ENCODE measurements around the gene MACROD2. TPM values are rescaled to one million over a fixed set of nuclear protein-coding genes. Genes with fewer than 3 reads are reported as not detected.

MACROD2 gene
- total and polyA plus RNA-seq, 2 donors (not counting 1 experiment from before 2014, with no cell fraction given) = 5.3 to 6.7 TPM

GRCh38 chr20:14304472-14304871, 309.2 kb downstream of the MACROD2 start:
- CTCF ChIA-PET = no interaction called here
- Mint-ChIP-seq H3K27ac (no peak overlapping the region), H3K9me3 (ENCODE audit: insufficient read depth) (no peaks in the 10 kb centered on the region), H3K27me3 (peaks cover 3% of the 10 kb centered on the region), H3K4me1 (peaks cover 1% of the 10 kb centered on the region), H3K4me3 (no peak overlapping the region)
- Histone ChIP-seq H4K20me1 (ENCODE audit: control insufficient read depth, insufficient read depth, low read length, poor library complexity, severe bottlenecking) (no peaks in the 10 kb centered on the region), H3K4me1 (ENCODE audit: control insufficient read depth in 2 of 2, insufficient read depth in 2 of 2, low read length in 2 of 2) (no peaks in the 10 kb centered on the region), H2AFZ (ENCODE audit: insufficient read depth, low read depth, low read length, poor library complexity, severe bottlenecking) (no peak overlapping the region), H3K4me2 (replicated peaks; ENCODE audit: low read depth, low read length, poor library complexity, severe bottlenecking) (no peak overlapping the region), H3K36me3 (replicated peaks in 1 of 2; ENCODE audit: control extremely low read depth in 1 of 2, control insufficient read depth in 1 of 2, extremely low read depth in 1 of 2, insufficient read depth in 2 of 2, low read length in 1 of 2) (no peaks in the 10 kb centered on the region), H3K27me3 (replicated peaks in 1 of 4; ENCODE audit: control extremely low read depth in 1 of 4, control insufficient read depth in 3 of 4, insufficient read depth in 4 of 4, low read length in 3 of 4) (no peaks in the 10 kb centered on the region), H3K9ac (ENCODE audit: low read length) (no peak overlapping the region), H3K27ac (ENCODE audit: low read length in 2 of 2) (no peak overlapping the region), H3K4me3 (ENCODE audit: control extremely low read depth in 1 of 5, extremely low read depth in 1 of 5, insufficient read depth in 1 of 5, low read depth in 2 of 5, low read length in 4 of 5) (no peak overlapping the region), H3K79me2 (ENCODE audit: control insufficient read depth, insufficient read depth, low read length) (no peaks in the 10 kb centered on the region), H3K9me3 (ENCODE audit: control extremely low read depth in 1 of 3, control insufficient read depth in 2 of 3, insufficient read depth in 1 of 3, low read length in 2 of 3) (no peaks in the 10 kb centered on the region)
- WGBS (ENCODE audit: insufficient coverage) = no CpG with 5 or more reads among the region's 1 CpG
- ATAC-seq (ENCODE audit: low read depth) (no peak), DNase-seq (no peak)
- POLR2A ChIA-PET = no interaction called here
- intact Hi-C loops (cut with micrococcal nuclease) = no loop called here
- no peak for TF ChIP-seq EZH2 (IDR thresholded peaks at IDR 0.05; ENCODE audit: borderline replicate concordance, insufficient read depth, low read depth, low read length, poor library complexity, severe bottlenecking)
- TF ChIP-seq, protein P1, sequence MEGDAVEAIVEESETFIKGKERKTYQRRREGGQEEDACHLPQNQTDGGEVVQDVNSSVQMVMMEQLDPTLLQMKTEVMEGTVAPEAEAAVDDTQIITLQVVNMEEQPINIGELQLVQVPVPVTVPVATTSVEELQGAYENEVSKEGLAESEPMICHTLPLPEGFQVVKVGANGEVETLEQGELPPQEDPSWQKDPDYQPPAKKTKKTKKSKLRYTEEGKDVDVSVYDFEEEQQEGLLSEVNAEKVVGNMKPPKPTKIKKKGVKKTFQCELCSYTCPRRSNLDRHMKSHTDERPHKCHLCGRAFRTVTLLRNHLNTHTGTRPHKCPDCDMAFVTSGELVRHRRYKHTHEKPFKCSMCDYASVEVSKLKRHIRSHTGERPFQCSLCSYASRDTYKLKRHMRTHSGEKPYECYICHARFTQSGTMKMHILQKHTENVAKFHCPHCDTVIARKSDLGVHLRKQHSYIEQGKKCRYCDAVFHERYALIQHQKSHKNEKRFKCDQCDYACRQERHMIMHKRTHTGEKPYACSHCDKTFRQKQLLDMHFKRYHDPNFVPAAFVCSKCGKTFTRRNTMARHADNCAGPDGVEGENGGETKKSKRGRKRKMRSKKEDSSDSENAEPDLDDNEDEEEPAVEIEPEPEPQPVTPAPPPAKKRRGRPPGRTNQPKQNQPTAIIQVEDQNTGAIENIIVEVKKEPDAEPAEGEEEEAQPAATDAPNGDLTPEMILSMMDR (IDR thresholded peaks at IDR 0.05) = no peak

- POLR2A ChIA-PET = no interaction called here
- Histone ChIP-seq H3K4me2 (replicated peaks; ENCODE audit: low read depth, low read length, poor library complexity, severe bottlenecking) (no peak overlapping the region), H3K4me1 (ENCODE audit: control insufficient read depth in 2 of 2, insufficient read depth in 2 of 2, low read length in 2 of 2) (no peaks in the 10 kb centered on the region), H3K79me2 (ENCODE audit: control insufficient read depth, insufficient read depth, low read length) (no peaks in the 10 kb centered on the region), H2AFZ (ENCODE audit: insufficient read depth, low read depth, low read length, poor library complexity, severe bottlenecking) (no peak overlapping the region), H4K20me1 (ENCODE audit: control insufficient read depth, insufficient read depth, low read length, poor library complexity, severe bottlenecking) (no peaks in the 10 kb centered on the region), H3K36me3 (replicated peaks in 1 of 2; ENCODE audit: control extremely low read depth in 1 of 2, control insufficient read depth in 1 of 2, extremely low read depth in 1 of 2, insufficient read depth in 2 of 2, low read length in 1 of 2) (no peaks in the 10 kb centered on the region), H3K4me3 (ENCODE audit: control extremely low read depth in 1 of 5, extremely low read depth in 1 of 5, insufficient read depth in 1 of 5, low read depth in 2 of 5, low read length in 4 of 5) (no peak overlapping the region), H3K9me3 (ENCODE audit: control extremely low read depth in 1 of 3, control insufficient read depth in 2 of 3, insufficient read depth in 1 of 3, low read length in 2 of 3) (no peaks in the 10 kb centered on the region), H3K27me3 (replicated peaks in 1 of 4; ENCODE audit: control extremely low read depth in 1 of 4, control insufficient read depth in 3 of 4, insufficient read depth in 4 of 4, low read length in 3 of 4) (no peaks in the 10 kb centered on the region), H3K9ac (ENCODE audit: low read length) (no peak overlapping the region), H3K27ac (ENCODE audit: low read length in 2 of 2) (no peak overlapping the region)
- peaks cover 1% of the 10 kb centered on the region for H3K4me1 Mint-ChIP-seq
- H3K27me3 Mint-ChIP-seq = peaks cover 3% of the 10 kb centered on the region
- WGBS (ENCODE audit: insufficient coverage) = no CpG with 5 or more reads among the region's 2 CpGs
- DNase-seq (no peak), ATAC-seq (ENCODE audit: low read depth) (no peak)
- no peak overlapping the region for H3K4me3 Mint-ChIP-seq
- H3K27ac Mint-ChIP-seq = no peak overlapping the region
- TF ChIP-seq, protein P1 (IDR thresholded peaks at IDR 0.05) = no peak
- TF ChIP-seq EZH2 (IDR thresholded peaks at IDR 0.05; ENCODE audit: borderline replicate concordance, insufficient read depth, low read depth, low read length, poor library complexity, severe bottlenecking) = no peak
- CTCF ChIA-PET = interaction anchor here (0.8 kb wide), 1 partner anchor 9 kb away, joined by 3 read pairs; no protein-coding TSS in a partner anchor
- intact Hi-C loops (cut with micrococcal nuclease) = no loop called here
- no peaks in the 10 kb centered on the region for H3K9me3 Mint-ChIP-seq (ENCODE audit: insufficient read depth)
Observed at GRCh38 chr20:14307956-14308355, 312.6 kb downstream of the MACROD2 start.
